8988T (cell line): ENCODE measurements around the gene ALAS2.
A peak's percentile ranks its signal among the peaks of the same experiment; 100 is the strongest.
"Not testable (repeated sequence)": the region's sequence is repeated elsewhere in the genome, so short reads cannot be mapped to it uniquely, and the experiment has no call there.

Experiments
- DNase-seq: peaks from one replicate; pipeline ENCODE4 v3.0.0; 2011

ALAS2 gene

DNA sequence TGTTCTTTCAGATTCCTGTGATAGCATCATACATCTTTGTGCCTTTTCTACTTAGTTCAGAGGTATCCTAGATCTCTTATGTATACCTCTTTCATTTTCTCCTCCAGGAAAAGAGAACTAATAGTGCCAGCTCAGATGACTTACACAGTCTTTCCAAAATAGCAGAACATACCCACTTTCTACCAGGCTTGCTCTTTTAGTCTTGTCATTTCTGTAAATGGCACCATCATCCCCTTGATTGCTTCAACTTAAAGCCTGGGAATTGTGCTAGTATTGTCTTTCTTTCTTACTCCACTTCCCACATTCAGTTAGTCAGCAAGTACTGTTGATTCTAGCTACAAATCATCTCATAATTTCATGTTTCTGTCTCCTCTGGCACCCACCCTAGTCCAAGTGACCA is 25.5 kb downstream of the ALAS2 start:
- DNase-seq = no peak

DNA sequence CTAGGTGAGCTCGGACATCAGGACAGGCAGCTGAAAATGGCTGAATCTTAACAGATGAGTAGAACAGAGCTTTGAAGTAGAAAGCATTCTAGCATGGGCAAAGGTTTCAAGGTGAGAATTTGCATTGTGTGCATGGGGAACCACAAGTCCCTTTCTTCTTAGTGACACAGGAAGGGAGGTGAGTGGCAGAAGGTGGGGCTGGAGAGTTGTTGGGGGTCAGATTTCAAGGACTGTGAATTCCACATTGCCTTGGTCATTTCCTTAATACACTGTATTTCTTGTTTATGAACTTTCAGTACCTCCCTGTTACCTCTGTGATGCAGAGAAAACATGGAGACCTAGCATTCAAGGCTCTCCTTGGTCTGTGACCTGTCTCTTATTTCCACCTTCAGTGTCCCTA is 26.5 kb downstream of the ALAS2 start:
- no peak for DNase-seq

DNA sequence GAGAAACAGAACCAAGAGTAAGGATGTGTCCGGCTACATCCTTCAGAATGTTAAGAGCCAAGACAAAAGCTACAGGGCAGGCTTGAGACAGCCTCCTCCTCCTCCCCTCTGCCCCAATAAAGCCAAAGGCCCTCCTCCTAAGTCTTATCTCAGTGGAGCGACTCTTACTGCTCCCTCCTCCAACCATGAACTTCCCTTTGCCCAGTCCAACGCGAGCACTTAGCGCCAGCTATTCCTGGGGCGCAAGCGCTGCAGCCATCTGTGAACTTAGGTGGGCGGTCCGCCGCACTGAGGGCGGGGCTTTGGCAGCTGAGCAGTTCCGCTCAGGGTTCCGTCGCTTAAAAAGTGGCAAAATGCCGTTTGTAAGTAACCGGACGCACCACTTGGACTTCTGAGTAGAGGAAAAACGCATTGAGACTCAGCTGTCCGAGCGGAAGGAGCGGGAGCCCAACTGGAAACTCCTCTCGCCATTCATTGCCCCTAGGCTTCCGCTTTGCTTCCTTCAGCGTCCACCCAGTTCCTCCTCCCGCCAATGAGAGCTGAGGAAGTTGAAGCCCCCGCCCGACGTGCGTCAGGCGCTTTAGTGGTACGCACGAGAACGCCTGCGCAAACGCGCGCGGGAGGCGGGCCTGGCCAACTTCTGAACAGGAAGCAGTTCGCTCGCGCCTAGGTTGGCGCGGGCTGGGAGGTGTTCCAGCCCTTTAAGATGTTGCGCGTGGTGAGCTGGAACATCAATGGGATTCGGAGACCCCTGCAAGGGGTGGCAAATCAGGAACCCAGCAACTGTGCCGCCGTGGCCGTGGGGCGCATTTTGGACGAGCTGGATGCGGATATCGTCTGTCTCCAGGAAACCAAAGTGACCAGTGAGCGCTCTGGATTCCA is 30.8 kb downstream of the ALAS2 start, which contains the start of gene APEX2:
APEX2 (plus strand) TSS at position 647 of the 882 bp plus-strand sequence; CDS start at position 707, 60 bp downstream.
- peak; percentile 52 for DNase-seq

DNA sequence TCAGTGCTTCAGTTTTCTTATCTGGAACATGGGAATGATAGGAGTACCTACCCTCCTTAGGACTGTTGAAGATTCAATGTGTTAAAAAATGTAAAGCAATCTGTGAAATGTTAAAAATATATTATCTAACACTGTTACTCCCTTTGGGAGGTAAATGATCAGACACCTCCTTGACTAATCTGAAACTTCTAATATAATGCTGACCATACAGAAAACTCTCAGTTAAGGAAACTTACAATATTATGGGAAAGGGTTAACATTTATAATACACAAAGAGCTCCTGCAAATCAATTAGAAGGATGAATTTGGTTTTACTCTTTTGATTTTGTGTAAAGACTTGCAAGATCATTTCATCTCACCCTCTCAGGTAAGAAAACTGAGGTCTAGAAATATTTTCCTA is 35.2 kb downstream of the ALAS2 start:
- DNase-seq = no peak

DNA sequence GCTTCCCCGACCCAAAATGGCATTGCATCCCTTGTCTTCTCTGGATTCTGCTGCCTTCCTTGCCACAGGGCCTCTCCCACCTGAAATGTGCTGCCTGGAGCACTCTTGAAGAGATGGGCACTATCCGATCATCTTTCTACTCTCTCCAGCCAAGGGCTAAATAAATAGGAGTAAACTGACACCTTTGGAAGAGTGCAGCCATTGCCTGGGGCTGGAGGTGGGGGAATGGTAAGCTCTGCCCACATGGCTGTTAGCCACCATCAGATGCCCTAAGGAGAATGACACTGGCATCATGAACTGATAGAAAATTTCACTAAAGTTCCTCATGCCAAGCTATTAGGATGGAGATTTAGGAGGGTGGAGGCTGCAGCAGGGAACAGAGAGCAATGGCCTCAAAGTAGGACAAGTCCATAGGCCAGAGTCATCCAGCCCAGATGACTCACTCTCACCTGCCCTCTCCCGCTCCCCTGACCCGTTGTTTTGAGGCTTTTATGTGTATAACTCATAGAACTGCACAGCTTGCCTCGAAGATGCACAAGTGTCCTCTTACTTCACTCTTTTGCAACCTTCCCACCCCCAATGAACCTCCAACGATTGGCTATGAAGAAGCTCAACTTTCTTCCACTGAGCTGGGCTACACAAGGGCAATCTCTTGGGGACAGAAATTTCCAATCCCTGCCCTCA is 36.0 kb downstream of the ALAS2 start:
- DNase-seq = no peak

DNA sequence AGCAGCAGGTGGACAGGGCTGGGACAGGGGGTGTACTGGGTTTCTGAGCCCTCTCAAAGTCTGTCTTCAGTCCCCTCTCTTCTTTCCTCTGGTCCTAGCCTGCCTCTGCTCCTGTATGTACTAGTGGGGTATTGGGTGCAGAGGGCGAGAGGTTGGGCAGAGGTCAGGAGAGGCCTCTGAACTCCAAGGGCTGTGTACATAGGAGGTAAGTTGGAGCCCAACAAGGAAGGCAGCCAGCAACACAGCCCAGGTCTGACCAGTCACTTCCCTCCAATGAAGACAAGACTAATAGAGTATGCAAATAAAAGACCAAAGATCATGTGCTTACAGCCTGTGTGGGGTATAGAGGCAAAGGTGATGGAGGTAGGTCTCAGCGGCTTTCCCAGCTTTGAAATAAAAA is 36.7 kb downstream of the ALAS2 start, which contains the start of gene PFKFB1:
PFKFB1 (minus strand) TSS at position 90 of the 400 bp plus-strand sequence. CDS start 181 bp downstream, outside the sequence.
- no peak for DNase-seq

DNA sequence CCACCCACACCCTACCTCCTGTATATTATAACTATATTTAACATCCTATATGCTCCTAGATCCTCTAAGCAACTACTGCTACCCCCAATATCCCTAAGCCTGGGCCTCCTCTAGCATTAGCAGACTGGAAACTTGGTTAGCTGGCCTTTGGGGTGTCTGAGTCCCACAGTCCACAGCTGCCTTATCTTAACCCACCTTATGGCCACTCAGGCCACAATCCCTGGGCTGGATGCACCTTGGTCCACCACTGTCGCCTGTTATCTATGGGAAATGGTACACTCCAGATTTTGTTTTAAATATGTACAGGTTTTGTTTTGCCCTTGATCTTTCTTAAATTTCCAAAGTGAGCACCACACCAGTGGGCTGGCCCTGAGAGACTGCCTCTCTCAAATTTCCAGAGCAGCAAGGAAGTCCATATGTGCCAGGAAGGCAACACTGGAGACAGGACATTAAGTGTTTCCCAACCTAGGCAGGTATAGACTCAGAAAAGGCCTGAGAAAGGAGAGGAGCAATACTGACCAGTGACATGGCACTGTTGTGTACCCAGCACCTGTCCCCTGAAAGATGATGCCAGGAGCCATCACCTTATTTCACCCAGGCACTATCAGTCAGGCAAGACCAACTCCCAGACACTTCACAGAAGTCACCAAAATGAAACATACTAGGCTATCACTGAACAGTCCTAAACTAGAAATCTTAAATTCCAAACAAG is 37.7 kb downstream of the ALAS2 start:
- no peak for DNase-seq

DNA sequence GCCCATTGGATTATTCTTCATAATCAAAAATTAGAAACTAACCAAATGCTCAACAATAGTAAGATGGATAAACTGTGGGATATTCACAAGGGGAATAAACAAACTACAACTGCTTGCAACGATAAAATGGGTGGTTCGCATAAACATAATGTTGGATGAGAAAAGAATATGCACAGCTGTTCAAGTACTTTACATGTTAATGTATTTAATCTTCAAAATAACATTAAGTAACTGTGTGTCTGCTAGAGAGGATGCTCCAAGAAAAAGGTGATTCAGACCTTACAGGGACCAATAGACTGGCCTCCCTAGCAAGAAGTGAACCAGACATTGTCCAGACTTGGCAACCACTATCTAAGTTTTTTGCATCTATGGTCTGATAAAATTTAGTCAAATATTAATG is 39.1 kb downstream of the ALAS2 start:
- DNase-seq = no peak

DNA sequence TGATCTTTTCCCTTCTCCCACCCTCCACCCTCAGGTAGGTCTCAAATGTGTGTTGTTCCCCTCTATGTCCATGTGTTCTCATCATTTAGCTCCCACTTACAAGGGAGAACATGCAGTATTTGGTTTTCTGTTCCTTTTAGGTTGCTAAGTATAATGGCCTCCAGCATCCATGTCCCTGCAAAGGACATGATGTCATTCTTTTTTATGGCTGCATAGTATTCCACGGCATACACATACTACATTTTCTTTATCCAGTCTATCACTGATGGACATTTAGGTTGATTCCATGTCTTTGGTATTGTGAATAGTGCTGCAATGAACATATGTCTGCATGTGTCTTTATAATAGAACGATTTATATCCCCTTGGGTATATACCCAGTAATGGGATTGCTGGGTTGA is 47.5 kb downstream of the ALAS2 start:
- not testable (repeated sequence) for DNase-seq

DNA sequence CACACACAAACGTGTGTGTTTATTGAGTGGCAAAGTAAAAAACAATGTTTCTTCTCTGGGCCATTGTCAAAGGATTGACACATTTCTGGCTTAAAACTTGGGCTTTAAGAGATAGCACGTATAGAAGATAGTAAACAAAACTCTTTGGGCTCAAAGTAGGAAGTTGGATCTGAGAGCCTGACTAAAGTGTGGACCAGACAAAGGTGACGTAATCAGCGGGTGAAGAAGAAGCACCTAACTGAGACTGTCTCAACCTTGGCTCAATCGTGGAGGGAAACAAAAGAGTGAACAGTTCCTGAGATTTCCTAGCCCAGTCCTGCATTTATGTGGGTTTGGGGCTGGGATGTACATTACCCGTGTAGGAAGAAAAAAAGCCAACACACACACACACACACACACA is 50.4 kb downstream of the ALAS2 start:
- DNase-seq = no peak

DNA sequence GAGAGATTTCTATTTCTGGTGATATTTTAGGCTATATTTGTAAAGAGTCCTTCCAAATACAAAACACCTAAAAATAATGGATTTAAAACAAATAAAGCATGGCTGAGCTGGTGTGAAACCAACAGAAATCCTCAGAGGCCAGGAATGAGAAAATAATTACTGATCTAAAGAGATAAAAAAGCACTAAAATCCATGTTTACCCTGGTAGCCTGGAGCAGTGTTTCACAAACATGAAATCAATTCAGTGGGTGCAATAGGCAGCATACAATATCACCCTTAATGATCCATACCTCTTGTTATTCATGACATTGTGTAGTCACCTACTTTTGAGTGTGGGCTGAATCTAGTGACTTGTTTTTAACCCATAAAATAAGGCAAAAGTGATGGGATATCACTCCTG is 51.3 kb downstream of the ALAS2 start:
- no peak for DNase-seq

DNA sequence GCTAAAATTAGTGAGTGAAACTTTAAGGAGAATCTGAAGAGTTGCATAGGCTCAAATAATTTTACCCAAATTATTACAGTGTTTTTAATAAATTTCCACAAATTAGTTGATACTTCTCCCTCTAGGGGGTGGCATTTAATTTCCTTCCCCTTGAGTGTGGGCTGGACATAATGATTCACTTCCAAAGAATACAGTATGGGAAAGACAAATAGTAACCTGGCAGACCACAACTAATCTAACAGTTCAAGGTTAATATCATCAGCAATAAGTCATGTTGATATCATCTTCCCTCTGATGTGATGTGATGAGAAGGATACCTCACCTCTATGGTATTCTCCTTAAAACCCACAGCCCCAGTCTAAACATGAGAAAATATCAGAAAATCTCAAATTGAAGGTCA is 52.3 kb downstream of the ALAS2 start:
- DNase-seq = no peak

DNA sequence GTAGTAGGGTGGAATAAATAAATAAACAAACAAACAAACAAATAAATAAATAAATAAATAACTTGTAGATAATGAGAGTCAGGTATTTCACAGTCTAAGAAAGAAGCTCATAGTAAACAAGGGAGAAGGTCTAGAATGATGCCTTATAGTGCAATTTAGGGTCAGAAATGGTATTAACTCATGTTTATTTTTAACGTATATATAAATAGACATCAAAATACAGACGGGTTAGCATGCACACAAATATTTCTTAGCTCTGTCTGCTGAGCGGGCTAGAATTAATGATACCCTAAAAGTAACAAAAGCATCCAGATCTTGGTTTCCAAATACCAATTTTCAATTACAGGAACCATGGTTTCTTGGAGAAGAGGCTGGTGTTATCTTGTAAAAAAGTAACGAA is 53.4 kb downstream of the ALAS2 start:
- no peak for DNase-seq

DNA sequence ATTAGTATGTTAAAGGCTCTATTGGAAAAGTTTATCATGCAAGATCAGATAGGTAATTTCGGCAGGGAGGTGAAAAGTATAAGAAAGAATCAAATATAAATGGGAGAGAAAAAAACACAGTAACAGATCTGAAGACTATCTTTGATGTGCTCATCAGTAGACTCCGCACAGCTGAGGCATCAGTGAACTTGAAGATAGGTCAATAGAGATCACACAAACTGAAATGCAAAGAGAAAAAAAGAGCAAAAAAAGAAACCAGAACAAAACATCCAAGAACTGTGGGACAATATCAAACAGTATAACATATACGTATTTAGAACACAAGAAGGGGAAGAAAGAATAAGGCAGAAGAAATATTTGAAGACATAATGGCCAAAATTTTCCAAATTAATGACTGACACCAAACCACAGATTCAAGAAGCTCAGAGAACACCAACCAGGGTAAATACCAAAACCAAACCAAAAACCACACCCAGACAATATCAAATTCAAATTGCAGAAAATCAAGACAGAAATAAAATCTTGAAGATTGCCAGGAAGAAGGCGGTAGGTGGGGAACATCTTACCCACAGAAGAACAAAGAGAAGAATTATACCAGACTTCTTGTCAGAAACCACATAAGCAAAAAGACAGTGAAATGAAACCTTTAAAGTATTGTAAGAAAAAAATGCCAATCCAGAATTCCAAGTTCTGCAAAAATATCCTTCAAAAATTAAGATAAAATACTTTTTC is 65.8 kb downstream of the ALAS2 start:
- DNase-seq = no peak

DNA sequence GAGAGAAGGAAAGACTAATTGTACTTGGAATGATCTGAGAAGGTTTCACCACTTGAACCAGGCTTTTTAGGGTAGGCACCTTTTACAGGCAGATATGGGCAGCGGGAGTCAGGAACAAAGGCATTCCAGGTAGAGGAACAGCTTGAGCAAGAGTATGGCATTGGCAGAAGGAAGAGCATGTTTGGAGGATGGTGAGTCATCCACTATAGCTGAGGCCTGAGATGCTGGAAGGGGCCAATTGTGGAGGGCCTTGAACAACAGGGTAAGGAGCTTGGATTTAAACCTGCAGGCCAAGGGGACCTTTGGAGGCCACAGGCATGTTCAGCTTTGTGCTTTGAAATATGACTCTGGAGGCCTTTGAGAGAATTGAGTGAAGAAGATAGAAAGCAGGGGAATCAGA is 69.0 kb downstream of the ALAS2 start:
- no peak for DNase-seq
